SK-N-MC (cell line): Measurements from ENCODE around the gene KLK13.
A peak's percentile ranks its signal among the peaks of the same experiment; 100 is the strongest.

Experiments
- DNase-seq: peaks from one replicate; pipeline ENCODE4 v3.0.0-alpha.2; 2011; ENCODE audit warnings: low read depth, low spot score
- H3K27ac ChIP-seq: fragments of 200-600 bp; sonication (generic); 2 replicates; pipeline ENCODE4 v1.5.1; 2016; ENCODE audit warnings: mixed run types
- H3K36me3 ChIP-seq: fragments of 200-600 bp; sonication (generic); 2 replicates; pipeline ENCODE4 v1.6.1; 2017; ENCODE audit warnings: antibody characterized with exemption, low read length, mixed read lengths; ENCODE audit not compliant: insufficient read depth
- H3K4me3 ChIP-seq: fragments of 200-600 bp; sonication (generic); 2 replicates; pipeline ENCODE4 v1.5.1; 2016
- H3K9ac ChIP-seq: fragments of 200-600 bp; sonication (generic); 2 replicates; pipeline ENCODE4 v1.8.0; 2017; ENCODE audit warnings: mixed run types, mixed read lengths; ENCODE audit not compliant: insufficient read length
- H3K9me3 ChIP-seq: fragments of 200-600 bp; sonication (generic); 2 replicates; pipeline ENCODE4 v1.6.1; 2017; ENCODE audit warnings: low read depth, mild to moderate bottlenecking, antibody characterized with exemption, low read length, moderate library complexity, mixed read lengths
- EZH2 ChIP-seq: fragments of 200-600 bp; sonication (generic); IDR thresholded peaks from one replicate; pipeline ENCODE4 v1.6.1; 2017; ENCODE audit warnings: antibody characterized with exemption
- FOXP2 ChIP-seq: optimal IDR thresholded peaks from 2 replicates; pipeline ENCODE3; 2011; ENCODE audit warnings: mild to moderate bottlenecking, moderate library complexity; ENCODE audit not compliant: insufficient read depth; ENCODE audit errors: extremely low read length, control extremely low read depth
- POLR2AphosphoS5 ChIP-seq: IDR thresholded peaks from 2 replicates; pipeline ENCODE4 v1.6.1; 2012; ENCODE audit warnings: mild to moderate bottlenecking, low read depth, low read length, borderline replicate concordance

The KLK13 gene

GRCh38 chr19:51020988-51021651 lies 43.8 kb downstream of the KLK13 start:
- no peak overlapping the region for H3K27ac ChIP-seq
- no peaks in the 10 kb centered on the region for H3K36me3 ChIP-seq
- H3K9ac ChIP-seq, result no peak overlapping the region
- TF ChIP-seq FOXP2, result no peak
- no peak for TF ChIP-seq EZH2
- TF ChIP-seq POLR2AphosphoS5, result no peak
- no peak overlapping the region for H3K4me3 ChIP-seq
- no peak for DNase-seq
- no peaks in the 10 kb centered on the region for H3K9me3 ChIP-seq

- H3K36me3 ChIP-seq, result no peaks in the 10 kb centered on the region
- TF ChIP-seq POLR2AphosphoS5, result no peak
- no peak for TF ChIP-seq EZH2
- no peak for TF ChIP-seq FOXP2
- DNase-seq, result no peak
- no peak within 1 kb of the TSS for H3K4me3 ChIP-seq
- H3K27ac ChIP-seq, result no peak within 1 kb of the TSS
- no peak within 1 kb of the TSS for H3K9ac ChIP-seq
- H3K9me3 ChIP-seq, result no peaks in the 10 kb centered on the region
Observed at GRCh38 chr19:51019544-51019925, 45.4 kb downstream of the KLK13 start, which contains the start of gene KLK10. Gene KLK10, minus strand, starts transcription at chr19:51019709. Its CDS starts 579 bp downstream, at chr19:51019130.

GRCh38 chr19:51018745-51019543 lies 45.9 kb downstream of the KLK13 start:
- DNase-seq, result no peak
- H3K27ac ChIP-seq, result no peak overlapping the region

GRCh38 chr19:51016798-51017683 lies 47.9 kb downstream of the KLK13 start:
- Histone ChIP-seq H3K9ac (no peak overlapping the region), H3K27ac (no peak overlapping the region), H3K36me3 (no peaks in the 10 kb centered on the region), H3K9me3 (no peaks in the 10 kb centered on the region), H3K4me3 (0 out of 2 replicates have a peak overlapping the region, but pooled peaks have one; percentile 22)
- no peak for DNase-seq
- TF ChIP-seq FOXP2, result no peak
- TF ChIP-seq EZH2, result peak; percentile 71

More at GRCh38 chr19:51018745-51019543, 45.9 kb downstream of the KLK13 start:
- H3K4me3 ChIP-seq, result no peak overlapping the region
- H3K9ac ChIP-seq, result no peak overlapping the region
- no peaks in the 10 kb centered on the region for H3K36me3 ChIP-seq
- no peak for TF ChIP-seq POLR2AphosphoS5
- TF ChIP-seq EZH2, result no peak
- TF ChIP-seq FOXP2, result no peak
- no peaks in the 10 kb centered on the region for H3K9me3 ChIP-seq

- H3K9me3 ChIP-seq, result no peaks in the 10 kb centered on the region
- no peaks in the 10 kb centered on the region for H3K36me3 ChIP-seq
- H3K27ac ChIP-seq, result no peak overlapping the region
- H3K9ac ChIP-seq, result no peak overlapping the region
- TF ChIP-seq FOXP2, result no peak
- no peak for TF ChIP-seq POLR2AphosphoS5
- TF ChIP-seq EZH2, result no peak
- DNase-seq, result no peak
- H3K4me3 ChIP-seq, result no peak overlapping the region
Observed at GRCh38 chr19:51015691-51016267, 49.1 kb downstream of the KLK13 start.

- TF ChIP-seq POLR2AphosphoS5, result no peak
- TF ChIP-seq FOXP2, result no peak
- TF ChIP-seq EZH2, result no peak
- H3K4me3 ChIP-seq, result no peak overlapping the region
- no peaks in the 10 kb centered on the region for H3K9me3 ChIP-seq
- H3K36me3 ChIP-seq, result no peaks in the 10 kb centered on the region
- no peak overlapping the region for H3K27ac ChIP-seq
- no peak overlapping the region for H3K9ac ChIP-seq
- DNase-seq, result no peak
Observed at GRCh38 chr19:51014242-51014641, 50.6 kb downstream of the KLK13 start.

GRCh38 chr19:51012661-51013190 lies 52.2 kb downstream of the KLK13 start:
- no peak for TF ChIP-seq EZH2
- no peak for TF ChIP-seq FOXP2
- no peak for TF ChIP-seq POLR2AphosphoS5

More at GRCh38 chr19:51012661-51013190, 52.2 kb downstream of the KLK13 start:
- Histone ChIP-seq H3K36me3 (no peaks in the 10 kb centered on the region), H3K27ac (no peak overlapping the region), H3K4me3 (no peak overlapping the region), H3K9ac (no peak overlapping the region), H3K9me3 (no peaks in the 10 kb centered on the region)
- DNase-seq, result no peak
